GM18909 (cell line): ENCODE data around the gene MIEN1.
"Not testable (repeated sequence)": the region's sequence is repeated elsewhere in the genome, so short reads cannot be mapped to it uniquely, and the experiment has no call there.

Experiments
- ATAC-seq: cut with Tn5 transposase; IDR thresholded peaks from one replicate; pipeline ENCODE4 v1.9.1; 2021; ENCODE audit warnings: mild to moderate bottlenecking; ENCODE audit not compliant: unreplicated experiment, poor library complexity

Gene MIEN1

GRCh38 chr17:39756380-39757079 is 26.2 kb upstream of the MIEN1 start:
- no peak for ATAC-seq

- ATAC-seq, result peak; percentile 30
Observed at GRCh38 chr17:39755554-39756379, 25.4 kb upstream of the MIEN1 start.

GRCh38 chr17:39754958-39755553 is 24.7 kb upstream of the MIEN1 start:
- ATAC-seq, result no peak

GRCh38 chr17:39754161-39754957 is 24.0 kb upstream of the MIEN1 start:
- peak; percentile 62 for ATAC-seq

GRCh38 chr17:39753514-39754160 is 23.3 kb upstream of the MIEN1 start:
- ATAC-seq, result peak; percentile 27

GRCh38 chr17:39752241-39752881 is 22.0 kb upstream of the MIEN1 start:
- ATAC-seq, result no peak

- no peak for ATAC-seq
Observed at GRCh38 chr17:39751637-39752036, 21.3 kb upstream of the MIEN1 start.

GRCh38 chr17:39751016-39751543 is 20.7 kb upstream of the MIEN1 start:
- ATAC-seq, result no peak

GRCh38 chr17:39750131-39751015 is 20.0 kb upstream of the MIEN1 start:
- ATAC-seq, result no peak

- not testable (repeated sequence) for ATAC-seq
Observed at GRCh38 chr17:39748444-39749034, 18.2 kb upstream of the MIEN1 start.

- no peak for ATAC-seq
Observed at GRCh38 chr17:39747745-39748144, 17.4 kb upstream of the MIEN1 start.

- ATAC-seq, result no peak
Observed at GRCh38 chr17:39746145-39746461, 15.8 kb upstream of the MIEN1 start.

- ATAC-seq, result no peak
Observed at GRCh38 chr17:39745335-39746144, 15.2 kb upstream of the MIEN1 start.

GRCh38 chr17:39744836-39745215 is 14.5 kb upstream of the MIEN1 start:
- no peak for ATAC-seq

GRCh38 chr17:39744075-39744835 is 13.9 kb upstream of the MIEN1 start:
- no peak for ATAC-seq

- ATAC-seq, result no peak
Observed at GRCh38 chr17:39742856-39743436, 12.6 kb upstream of the MIEN1 start.
